Activated T-cell treated with anti-CD3 and anti-CD28 coated beads for 1 hour (primary cell): Measurements from ENCODE around the gene DBH.

ENCODE experiments used
- DNase-seq: peaks from one replicate; pipeline ENCODE4 v3.0.0-alpha.2; 2020; ENCODE audit warnings: low read depth

DBH gene

DNA sequence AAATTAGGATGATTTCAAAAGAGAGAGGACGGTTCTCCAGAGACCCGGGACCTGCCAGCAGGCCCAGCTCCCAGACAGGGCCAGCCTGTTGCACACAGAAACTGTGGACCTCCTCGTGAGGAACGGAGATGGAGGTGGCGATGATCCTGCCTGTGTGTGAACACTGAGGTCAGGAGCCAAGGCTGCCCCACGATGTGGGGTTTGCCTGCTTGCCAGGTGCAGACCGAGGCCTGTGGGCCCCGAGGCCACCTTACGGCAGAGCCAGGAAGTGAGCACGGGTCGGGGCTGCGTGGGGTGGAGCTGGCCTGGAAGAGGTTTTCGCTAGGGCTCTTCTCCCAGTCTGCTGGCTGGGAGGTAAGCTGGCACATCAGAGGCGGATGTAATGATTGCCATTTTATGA lies 31.3 kb upstream of the DBH start:
- no peak for DNase-seq

DNA sequence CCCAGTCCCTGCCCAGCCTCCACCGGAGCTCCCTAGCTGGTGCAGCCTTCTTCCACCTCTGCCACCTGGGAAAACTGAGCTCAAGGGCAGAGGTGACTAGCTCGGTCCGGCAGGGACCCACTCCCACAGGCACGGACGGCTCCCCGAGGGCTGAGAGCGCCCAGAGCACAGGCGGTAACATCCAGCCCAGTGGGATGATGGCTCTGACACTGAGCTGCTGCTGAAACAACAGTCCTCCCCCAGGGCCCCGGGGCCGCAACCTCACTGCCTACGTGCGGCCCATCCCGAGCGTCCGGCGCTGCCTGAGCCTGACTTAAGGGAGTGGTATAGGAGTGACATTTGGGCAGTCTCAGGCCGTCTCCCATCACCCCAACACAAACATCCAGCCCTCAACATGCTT lies 30.7 kb upstream of the DBH start:
- no peak for DNase-seq

DNA sequence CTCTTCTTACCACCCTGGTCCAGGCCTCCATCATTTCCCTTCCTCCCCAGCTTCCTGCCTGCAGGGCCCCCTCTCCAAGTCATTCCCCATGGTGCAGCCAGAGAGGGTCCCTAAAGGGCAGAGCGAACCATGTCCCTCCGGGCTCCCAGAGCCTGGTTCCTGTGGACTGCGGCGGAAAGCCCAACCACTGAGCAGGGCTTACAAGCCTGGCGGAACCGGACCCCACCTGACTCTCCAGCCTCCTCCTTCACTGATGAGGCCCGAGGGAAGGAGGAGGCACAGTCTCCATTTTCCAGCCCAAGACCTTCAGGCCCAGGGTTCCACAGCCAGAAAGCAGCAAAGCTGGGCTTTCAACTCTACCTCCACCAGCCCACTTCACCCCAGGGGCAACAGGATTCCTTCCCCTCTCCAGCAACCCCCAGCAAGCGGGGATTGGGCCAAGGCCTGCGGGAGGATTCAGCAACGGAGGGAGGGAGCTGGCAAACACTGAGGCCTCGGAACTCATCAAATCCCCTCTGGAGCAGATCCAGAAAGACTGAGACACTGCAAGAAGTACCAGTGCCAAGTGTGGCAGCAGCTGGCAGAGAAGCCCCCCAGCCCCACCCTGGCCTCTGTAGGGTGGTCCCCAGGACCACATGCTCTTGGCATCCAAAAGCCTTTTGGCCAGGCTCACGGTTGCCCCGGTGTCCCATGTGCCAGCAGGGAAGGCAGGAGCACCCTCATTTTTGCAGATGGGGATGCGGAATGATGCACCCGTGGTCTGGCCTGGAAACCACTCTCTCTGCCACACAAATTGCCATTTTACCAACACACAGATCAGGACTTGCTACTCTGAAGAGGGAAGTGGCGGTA lies 30.1 kb upstream of the DBH start:
- DNase-seq: no peak

DNA sequence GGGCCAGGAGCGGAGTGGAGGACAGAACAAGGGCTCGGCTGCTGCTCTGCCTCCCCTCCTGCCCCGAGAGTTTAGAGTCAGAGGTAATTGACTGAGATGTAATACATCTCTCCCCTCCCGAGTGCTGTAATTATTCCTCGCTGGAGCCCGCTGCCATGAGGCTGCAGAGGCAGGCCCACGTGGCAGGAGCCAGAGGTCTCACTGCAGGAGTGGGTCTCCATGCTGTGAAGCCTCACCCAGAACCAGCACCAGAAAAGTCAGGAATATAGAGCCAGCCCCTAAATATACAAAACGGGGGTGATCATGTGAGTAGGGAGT lies 29.5 kb upstream of the DBH start:
- no peak for DNase-seq

DNA sequence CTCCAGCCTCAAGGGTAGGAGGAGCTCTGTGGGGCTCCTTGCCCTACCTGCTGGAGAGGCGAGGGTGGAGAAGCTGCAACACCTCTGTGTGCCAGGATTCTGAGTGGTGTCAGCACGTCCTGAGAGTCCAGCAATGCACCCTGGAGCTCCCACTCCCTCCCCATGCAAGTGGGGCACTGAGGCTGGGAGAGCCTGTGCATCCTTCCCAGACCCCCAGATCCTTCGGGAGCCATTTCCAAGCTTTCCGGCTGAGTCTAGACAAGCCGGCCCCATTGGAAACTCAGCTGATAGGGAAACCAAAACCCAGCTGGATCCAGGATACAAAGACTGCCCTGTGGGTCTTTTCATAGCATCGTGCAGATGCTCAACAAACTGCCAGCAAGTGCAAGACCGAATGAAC lies 28.8 kb upstream of the DBH start:
- DNase-seq: no peak

DNA sequence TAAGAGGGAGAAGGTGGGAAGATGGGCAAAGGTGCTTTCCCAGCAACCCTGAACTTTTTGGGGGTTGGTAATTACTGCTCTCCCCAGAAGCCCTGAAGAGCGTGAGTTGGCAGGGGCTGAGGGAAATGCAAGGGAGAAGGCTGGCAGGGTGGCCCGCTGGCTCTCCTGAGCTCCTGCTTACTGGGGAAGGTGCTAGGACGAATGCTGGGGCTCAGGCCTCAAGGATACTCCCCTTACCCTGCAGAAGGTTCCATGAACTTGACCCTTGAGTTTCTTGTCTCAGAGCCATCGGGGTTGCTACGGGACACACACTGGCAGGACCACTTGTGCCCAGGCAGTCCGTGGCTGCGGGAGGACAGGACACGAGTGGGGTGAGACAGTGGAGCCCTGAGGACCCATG lies 28.2 kb upstream of the DBH start:
- no peak for DNase-seq

DNA sequence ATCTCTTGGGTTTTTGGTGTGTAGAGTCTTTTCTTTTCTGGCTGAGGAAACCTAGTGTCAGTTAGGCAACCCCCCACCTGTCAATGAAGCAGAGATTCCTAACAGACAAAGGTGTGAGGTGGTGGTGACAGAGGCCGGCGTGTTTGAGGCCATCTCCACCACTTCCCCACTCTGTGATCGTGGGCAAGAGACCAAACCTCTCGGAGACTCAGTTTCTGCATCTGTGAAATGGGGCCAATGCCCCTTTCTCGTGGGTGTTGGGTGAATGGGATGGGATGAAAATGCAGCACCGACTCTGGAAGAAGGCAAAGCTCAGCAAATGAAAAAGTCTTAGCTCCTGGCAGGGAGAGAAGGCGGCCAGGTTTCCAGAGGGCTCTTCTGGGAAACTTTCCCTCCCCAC lies 27.8 kb upstream of the DBH start:
- no peak for DNase-seq

DNA sequence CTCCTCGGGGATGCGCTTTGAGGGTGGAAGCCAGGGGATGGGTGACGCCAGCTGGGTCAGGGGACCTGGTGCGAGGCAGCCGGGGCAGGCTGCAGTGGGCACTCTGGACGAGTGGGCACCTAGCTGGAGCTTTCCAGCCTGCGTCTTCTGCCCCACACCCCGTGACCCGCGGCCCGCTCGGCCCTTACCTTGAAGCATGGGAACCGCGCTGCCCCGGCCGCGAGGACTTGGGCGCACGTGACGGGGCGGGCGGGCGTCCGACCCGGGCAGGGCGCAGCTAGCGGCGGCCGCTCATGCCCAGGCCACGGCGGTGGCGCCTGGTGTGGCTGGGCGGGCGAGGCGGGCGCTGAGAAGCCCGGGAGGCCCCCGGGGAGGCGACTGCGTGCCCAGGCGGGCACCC lies 27.3 kb upstream of the DBH start:
- no peak for DNase-seq

DNA sequence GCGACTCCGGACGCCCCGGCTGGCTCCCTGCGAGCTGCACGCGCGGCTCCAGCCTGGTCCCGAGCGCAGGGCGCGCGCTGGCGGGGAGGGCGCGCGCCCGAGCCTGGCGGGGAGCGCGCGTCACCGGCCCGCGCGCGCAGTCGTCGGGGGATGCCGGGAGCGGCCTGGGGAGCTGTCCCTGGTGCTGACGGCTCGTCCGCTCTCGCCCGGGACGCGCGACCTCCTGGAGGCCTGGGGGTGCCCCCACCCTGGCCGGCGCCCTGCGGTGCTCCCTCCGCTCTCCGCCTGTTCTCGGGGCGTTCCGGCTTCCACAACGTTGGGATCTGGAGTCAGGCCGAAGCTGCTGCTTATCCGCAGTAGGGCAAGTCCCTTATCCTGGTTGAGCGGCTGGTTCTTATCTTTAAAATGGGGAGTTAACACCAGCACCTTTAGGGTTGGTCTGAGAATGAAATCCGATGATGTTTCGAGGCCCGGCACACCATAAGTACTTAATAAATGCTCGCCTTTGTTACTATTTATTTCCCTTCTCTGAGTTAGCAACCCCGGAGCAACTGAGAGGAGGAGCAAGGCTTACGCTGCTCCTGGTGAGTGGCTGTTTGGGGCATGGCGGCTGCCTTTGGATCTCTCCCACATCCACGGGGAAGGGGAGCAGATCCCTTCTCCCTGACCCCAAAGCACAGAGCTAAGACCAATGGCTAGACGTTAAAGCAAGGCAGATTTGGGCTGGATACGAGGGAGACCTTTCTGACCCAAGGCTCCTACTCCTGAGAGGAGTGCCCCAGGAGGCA lies 26.7 kb upstream of the DBH start, which contains the start of gene FAM163B:
Gene FAM163B, minus strand, starts transcription at position 79 of the 788 bp plus-strand sequence. CDS start 29,166 bp downstream, outside the sequence.
- peak; percentile 20 for DNase-seq

DNA sequence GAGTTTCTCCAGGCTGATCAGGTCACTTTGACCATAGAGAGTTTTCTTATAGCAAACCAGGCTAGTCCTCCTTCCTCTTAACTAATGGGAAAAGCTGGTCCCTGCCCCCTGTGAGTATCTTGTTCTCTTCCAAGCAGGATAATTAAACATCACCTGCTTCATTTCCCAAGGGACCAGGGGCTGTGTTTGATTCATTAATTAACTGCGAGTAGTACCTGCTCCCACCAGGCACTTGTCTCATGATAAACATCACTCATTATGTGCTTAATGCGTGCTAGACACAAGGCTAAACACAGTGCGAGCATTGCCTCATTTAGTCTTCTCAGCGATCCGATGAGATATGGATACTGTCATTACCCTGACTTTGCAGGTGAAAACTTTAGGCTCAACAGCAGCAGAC lies 25.3 kb upstream of the DBH start:
- no peak for DNase-seq

DNA sequence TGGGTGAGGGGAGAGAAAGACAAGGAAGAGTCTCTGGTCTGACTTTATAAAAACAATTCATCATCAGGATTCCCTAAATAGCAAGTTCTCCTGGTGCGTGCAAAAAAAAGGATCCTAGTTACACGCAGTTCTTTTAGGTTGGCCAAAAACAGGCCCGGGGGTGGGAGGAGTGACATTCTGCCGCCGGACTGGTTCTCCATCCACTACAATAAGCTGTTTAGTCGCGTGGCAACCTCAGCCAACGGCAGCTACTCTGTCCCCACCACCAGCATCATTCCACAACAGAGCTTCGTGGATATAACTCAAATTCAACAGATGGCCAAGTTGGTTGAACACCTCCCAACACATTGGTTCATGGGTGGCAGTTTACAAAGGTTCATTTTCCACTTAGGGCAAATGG lies 24.1 kb upstream of the DBH start:
- DNase-seq: no peak

DNA sequence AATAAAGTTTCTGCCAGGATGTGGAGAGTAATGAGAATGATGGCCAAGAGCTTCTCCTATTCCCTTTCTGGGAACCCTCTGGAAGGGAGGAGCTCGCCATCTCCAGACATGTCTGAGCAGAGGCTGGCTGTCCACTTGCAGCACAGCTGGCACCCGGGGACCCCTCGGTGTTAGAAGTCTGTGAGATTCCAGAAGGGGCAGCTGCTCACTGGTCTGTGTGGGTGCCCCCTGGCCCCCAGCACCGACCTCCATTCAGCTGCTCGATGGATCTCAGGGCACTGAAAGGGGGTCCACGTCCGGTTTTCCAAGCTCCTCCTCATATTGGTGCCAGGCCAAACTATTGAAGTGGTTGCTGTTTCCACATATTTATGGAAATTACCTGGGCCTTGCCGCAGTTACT lies 23.3 kb upstream of the DBH start:
- no peak for DNase-seq

DNA sequence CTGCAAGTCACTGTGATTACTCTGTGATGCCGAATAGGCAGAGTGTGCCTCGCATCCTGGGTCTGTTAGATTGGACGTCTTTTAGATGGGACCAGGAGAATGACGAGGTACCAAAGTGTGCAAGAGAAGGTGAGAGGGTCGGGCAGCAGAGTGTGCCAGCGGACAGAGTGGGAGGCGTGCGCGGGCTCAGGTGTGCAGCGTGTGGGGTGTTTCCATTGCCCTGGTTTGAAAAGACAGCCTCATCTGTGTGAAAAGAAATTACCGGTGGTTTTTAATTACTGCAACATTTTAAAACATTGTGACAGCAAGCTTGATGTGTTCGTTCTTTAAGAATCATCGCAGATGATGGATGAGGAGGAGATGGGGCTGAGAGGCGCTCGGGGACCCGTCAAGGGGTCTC lies 22.7 kb upstream of the DBH start:
- no peak for DNase-seq

DNA sequence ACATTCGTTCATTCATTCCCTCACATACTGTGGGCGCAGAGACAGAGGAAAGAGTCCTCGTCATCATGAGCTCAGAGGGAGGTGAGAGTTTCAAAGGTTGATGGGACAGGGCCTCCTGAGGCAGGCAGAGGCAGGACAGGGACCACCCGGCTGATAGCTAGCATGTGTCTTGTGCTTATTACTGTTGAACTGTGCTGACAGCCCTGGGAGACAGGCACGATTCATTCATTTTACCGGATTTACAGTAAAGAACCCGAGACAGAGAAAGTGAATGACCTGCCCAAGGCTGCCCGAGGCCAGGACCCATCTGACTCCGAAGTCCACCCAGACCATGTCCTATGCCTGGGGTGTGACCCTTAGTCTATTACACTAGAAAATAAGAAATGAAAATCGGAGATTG lies 22.1 kb upstream of the DBH start:
- no peak for DNase-seq

DNA sequence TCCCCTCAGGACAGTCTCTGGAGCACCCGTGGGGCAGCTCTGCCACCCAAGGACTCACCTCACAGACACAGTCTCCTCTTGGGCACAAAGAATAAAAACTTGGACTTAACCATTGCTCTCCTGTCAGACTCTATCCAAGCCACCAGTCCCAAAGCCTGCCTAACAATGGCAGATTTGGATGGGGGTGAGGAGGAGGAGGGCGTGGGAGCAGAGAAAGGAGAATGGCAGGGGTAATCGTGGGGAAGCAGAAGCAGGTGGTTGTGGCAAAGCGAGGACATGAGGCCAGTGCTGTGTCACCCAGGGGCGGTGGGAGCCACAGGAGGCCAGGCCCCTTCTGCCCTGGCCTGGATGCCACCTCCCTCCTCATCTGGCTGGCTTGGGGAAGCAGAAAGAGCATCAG lies 21.5 kb upstream of the DBH start:
- no peak for DNase-seq

DNA sequence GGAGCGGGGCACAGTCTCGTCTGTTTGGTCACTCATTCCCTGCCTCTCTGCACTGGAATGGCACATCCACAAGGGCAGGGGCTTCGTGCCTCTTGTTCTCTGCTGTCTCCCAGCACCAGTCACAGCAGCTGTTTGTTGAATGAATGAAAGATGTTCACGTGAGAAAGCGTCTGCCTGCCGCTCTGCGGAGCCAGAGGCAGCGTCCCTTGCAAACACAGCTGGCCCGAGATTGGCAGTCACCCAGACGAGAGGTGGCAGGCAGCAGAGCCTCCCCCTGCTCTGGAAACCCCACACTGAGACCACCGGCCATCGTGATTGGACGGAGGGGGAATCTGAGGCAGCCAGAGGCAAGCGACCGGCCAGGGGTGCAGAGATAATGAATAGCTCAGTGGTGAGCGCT lies 21.0 kb upstream of the DBH start:
- no peak for DNase-seq

DNA sequence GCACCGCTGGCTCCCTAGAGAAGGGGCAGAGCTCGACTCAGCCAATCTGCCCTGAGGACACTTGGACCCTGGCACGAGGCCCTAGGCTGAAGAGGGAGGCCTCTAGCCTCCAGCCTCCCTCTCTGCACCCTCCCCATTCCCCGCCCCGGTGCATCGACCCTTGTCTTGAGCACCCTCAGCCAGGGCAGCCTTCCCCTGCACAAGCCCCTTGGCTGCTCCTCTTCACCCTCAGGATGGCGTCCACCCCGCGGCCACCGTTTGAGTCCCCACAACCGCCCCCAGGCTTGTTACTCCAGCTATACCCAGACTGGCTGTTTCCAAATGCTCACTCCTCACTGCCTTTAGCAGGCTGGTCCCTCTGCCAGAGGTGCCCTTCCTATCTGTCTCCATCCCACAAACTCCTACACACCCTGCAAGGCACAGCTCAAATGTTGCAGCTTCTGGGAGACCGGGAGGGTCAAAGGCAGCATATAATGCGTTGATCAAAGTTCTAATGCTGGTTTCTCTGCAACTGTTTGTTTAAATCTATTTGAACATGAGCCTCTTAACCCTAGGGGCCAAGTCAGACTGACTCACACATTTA lies 20.5 kb upstream of the DBH start:
- DNase-seq: no peak

DNA sequence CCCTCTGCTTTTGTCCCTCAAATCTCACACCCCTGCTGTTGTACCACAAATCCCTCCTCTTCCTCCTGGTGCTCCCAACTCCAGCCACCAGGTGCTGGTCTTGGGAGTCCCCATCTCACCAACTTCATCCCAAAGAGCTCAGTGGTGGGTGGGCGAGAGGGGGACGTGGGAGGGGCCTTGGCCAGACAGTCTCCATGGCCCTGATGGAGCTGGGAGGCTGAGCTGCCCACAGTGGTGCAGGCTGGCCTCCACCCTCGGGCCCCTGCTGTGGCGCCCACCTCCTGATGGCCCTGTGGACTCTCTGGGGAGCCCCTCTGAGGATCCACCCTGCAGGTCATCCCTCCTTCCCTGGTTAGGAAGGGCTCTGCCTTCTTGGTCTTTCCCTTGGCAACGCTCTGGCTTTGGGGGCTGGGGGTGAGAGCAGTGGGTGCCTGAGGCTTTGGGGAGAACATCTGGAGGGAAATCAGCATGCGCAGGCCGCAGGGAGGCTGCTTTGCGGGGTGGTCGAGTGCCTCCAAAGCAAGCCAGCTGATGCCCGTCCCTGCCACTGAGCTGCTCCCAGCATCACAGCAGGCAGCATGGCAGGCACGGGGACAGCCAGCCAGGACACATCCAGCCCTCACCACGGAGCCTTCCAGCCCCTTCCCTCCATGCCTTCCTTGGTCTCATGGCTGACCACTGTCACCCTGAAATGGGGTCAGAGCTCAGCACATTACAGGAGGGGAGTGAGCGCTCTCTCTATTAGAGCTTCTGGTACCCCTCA lies 19.3 kb upstream of the DBH start:
- no peak for DNase-seq

DNA sequence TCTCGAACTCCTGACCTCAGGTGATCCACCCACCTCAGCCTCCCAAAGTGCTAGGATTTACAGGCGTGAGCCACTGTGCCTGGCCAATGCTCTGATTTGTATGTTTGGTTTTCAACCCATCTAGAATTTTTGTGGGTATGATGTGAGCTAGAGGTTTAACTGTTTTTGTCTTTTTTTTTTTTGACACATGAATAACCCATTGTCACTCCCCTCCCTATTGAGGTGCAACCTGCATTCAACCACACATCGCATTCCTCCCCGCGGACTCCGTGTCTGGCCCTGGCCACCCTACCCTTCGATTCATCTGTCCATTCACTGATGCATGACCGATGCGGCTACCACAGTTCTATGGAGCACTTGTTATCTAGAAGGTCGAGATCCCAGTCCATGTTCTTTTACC lies 17.4 kb upstream of the DBH start:
- no peak for DNase-seq

DNA sequence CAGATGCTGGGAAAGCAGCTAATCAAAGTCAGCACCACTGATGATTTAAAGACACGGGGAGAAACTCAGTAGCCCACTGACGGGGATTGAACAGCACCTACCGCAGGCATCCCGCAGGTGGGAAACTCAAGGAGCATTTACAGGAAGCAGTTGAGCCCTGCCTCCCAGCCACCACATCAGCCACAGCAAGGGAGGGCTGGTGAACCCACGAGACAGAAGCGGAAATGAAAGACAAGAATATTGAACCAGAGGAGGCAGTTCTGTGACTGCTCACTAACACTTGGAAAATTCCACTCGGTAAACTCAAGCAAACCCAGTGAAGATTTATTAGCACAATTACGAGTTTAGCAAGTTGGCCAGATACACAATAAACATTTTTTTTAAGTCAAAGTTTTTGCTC lies 16.4 kb upstream of the DBH start:
- DNase-seq: peak; percentile 41

DNA sequence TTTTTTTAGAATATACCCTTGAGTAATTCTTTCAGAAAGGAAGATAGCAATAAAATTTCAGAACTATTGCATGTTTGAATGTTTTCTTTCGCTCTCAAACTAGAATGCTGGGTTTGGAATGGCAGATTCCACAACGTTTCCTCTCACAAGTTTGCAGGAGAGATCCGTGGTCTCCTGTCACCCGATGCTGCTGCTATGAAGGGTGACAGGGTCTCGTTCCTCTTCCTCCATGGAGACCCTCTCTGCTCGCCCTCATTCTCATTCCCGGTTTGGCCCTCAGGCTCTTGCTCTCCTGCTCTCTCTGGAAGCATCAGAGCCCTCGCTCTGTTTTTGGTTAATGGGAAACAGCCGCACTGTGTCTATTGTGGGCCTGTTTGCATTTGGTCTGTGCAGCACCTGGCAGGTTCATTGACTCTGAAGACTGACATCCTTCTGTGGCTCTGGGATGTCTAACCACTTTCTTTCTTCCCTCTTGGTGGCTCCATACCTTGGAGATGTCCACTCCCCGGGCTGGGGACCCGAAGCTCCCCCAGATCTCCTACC lies 14.4 kb upstream of the DBH start:
- DNase-seq: no peak

DNA sequence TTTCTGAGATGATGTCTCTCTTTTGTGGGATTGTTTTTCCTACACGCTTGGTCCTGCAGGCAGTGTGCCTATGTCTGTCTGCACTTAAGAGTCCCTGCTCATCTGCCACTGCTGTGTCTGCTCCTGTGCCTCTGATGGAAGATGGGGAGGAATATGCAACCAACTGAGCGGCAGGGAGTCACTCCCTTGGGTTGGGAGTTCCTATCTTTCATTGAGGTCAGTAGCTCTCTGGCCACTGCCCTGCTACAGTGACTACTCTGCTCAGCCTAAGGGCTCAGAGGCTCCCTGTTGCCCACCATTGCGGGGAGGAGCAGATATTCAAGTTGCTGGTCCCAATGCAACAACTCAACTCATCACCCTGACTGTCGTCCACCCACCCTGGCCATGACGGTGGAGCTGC lies 13.6 kb upstream of the DBH start:
- no peak for DNase-seq
